Smooth muscle cell (in vitro differentiated cells): ENCODE data around the gene TPM3. TPM values are rescaled to one million over a fixed set of nuclear protein-coding genes. Genes with fewer than 3 reads are reported as not detected.

Source experiments
- DNase-seq: peaks from one replicate; lab custom pipeline; 2025; ENCODE audit not compliant: unreplicated experiment; lab: John Stamatoyannopoulos, UW
- H2AFZ ChIP-seq: fragments of 200-600 bp; sonication (generic); 2 replicates; pipeline ENCODE4 v1.6.0; 2016; ENCODE audit warnings: antibody characterized with exemption, low read depth, mild to moderate bottlenecking
- H3F3A ChIP-seq: fragments of 200-600 bp; sonication (generic); 2 replicates; pipeline ENCODE4 v1.6.0; 2017; ENCODE audit warnings: antibody characterized with exemption, low read depth
- H3K27ac ChIP-seq: fragments of 200-600 bp; sonication (generic); 2 replicates; pipeline ENCODE4 v1.5.1; 2016; ENCODE audit warnings: low read depth, mild to moderate bottlenecking
- H3K27me3 ChIP-seq: fragments of 200-600 bp; sonication (generic); 2 replicates; pipeline ENCODE4 v1.6.1; 2016; ENCODE audit warnings: low read depth, mild to moderate bottlenecking
- H3K36me3 ChIP-seq: fragments of 200-600 bp; sonication (generic); 2 replicates; pipeline ENCODE4 v1.5.1; 2016; ENCODE audit warnings: low read depth
- H3K4me1 ChIP-seq: fragments of 200-600 bp; sonication (generic); 2 replicates; pipeline ENCODE4 v1.5.1; 2016; ENCODE audit warnings: low read depth
- H3K4me2 ChIP-seq: fragments of 200-600 bp; sonication (generic); 2 replicates; pipeline ENCODE4 v1.6.0; 2016; ENCODE audit warnings: mild to moderate bottlenecking
- H3K4me3 ChIP-seq: fragments of 200-600 bp; sonication (generic); 2 replicates; pipeline ENCODE4 v1.5.1; 2016; ENCODE audit warnings: mild to moderate bottlenecking
- H3K79me2 ChIP-seq: fragments of 200-600 bp; sonication (generic); 2 replicates; pipeline ENCODE4 v1.6.0; 2016; ENCODE audit warnings: low read depth, mild to moderate bottlenecking
- H3K9ac ChIP-seq: fragments of 200-600 bp; sonication (generic); 2 replicates; pipeline ENCODE4 v1.6.0; 2016; ENCODE audit warnings: low read depth
- H3K9me3 ChIP-seq: fragments of 200-600 bp; sonication (generic); replicated peaks from 2 replicates; pipeline ENCODE4 v1.5.1; 2016; ENCODE audit warnings: low read depth
- H4K20me1 ChIP-seq: fragments of 200-600 bp; sonication (generic); 2 replicates; pipeline ENCODE4 v1.6.0; 2016; ENCODE audit warnings: low read depth
- CTCF ChIP-seq: fragments of 200-600 bp; sonication (generic); IDR thresholded peaks from 2 replicates; pipeline ENCODE4 v1.5.1; 2017; ENCODE audit warnings: borderline replicate concordance, mild to moderate bottlenecking, antibody characterized with exemption; ENCODE audit not compliant: insufficient read depth, poor library complexity, severe bottlenecking
- WGBS: methylation state at CpG from one replicate; pipeline ENCODE4 v1.1.7; 2016; ENCODE audit warnings: low lambda C conversion rate; 5-methylcytosine and 5-hydroxymethylcytosine counted together
- polyA plus RNA-seq: library from polyadenylated mRNA; unstranded; fragments of >200 nt; fragmentation: Nextera tagmentation; extraction: Ambion mirVana; gene quantifications from 2 replicates; pipeline ENCODE4 v1.2.1, GENCODE V29; 2016
- total RNA-seq: library from RNA; depleted of rRNA; stranded (reverse); fragments of >200 nt; gene quantifications from 2 replicates; pipeline ENCODE4 v1.2.3, GENCODE V29; 2014

The TPM3 gene
- total and polyA plus RNA-seq, 2 experiments from 2014 or later = 384 to 436 TPM

GRCh38 chr1:154170547-154171222, 21.2 kb downstream of the TPM3 start:
- DNase-seq = no peak
- Histone ChIP-seq H4K20me1 (peaks cover 95% of the 10 kb centered on the region), H3K36me3 (peaks cover 54% of the 10 kb centered on the region), H3K4me2 (no peak overlapping the region), H3K27me3 (no peaks in the 10 kb centered on the region), H3K27ac (peak overlapping the region; percentile 6), H3K4me3 (no peak overlapping the region), H3F3A (peaks cover 9% of the 10 kb centered on the region), H3K79me2 (peaks cover 87% of the 10 kb centered on the region), H3K4me1 (no peaks in the 10 kb centered on the region), H2AFZ (no peak overlapping the region), H3K9ac (no peak overlapping the region), H3K9me3 (no peaks in the 10 kb centered on the region)
- no peak for TF ChIP-seq CTCF

- Histone ChIP-seq H3K9ac (no peak overlapping the region), H3K4me3 (no peak overlapping the region), H2AFZ (no peak overlapping the region), H3F3A (peaks cover 12% of the 10 kb centered on the region), H3K4me1 (no peaks in the 10 kb centered on the region), H3K27me3 (no peaks in the 10 kb centered on the region), H3K79me2 (peaks cover 73% of the 10 kb centered on the region), H3K27ac (no peak overlapping the region), H4K20me1 (peaks cover 92% of the 10 kb centered on the region), H3K36me3 (peaks cover 62% of the 10 kb centered on the region), H3K9me3 (no peaks in the 10 kb centered on the region), H3K4me2 (no peak overlapping the region)
- TF ChIP-seq CTCF = no peak
- DNase-seq = no peak
Observed at GRCh38 chr1:154167461-154167860, 24.4 kb downstream of the TPM3 start.

GRCh38 chr1:154166207-154166606, 25.7 kb downstream of the TPM3 start:
- no peak overlapping the region for H2AFZ ChIP-seq
- peaks cover 49% of the 10 kb centered on the region for H3K36me3 ChIP-seq
- peaks cover 11% of the 10 kb centered on the region for H3F3A ChIP-seq
- no peak overlapping the region for H3K4me2 ChIP-seq
- no peaks in the 10 kb centered on the region for H3K4me1 ChIP-seq
- TF ChIP-seq CTCF = no peak
- no peak overlapping the region for H3K9ac ChIP-seq
- H3K27me3 ChIP-seq = no peaks in the 10 kb centered on the region
- 89% methylated on average over 1 of the region's 1 CpG for WGBS
- peaks cover 91% of the 10 kb centered on the region for H4K20me1 ChIP-seq
- H3K79me2 ChIP-seq = peaks cover 67% of the 10 kb centered on the region
- no peaks in the 10 kb centered on the region for H3K9me3 ChIP-seq
- H3K27ac ChIP-seq = no peak overlapping the region
- no peak overlapping the region for H3K4me3 ChIP-seq
- DNase-seq = no peak

GRCh38 chr1:154159554-154159953, 32.3 kb downstream of the TPM3 start:
- H3K4me2 ChIP-seq = no peak overlapping the region
- H3K27me3 ChIP-seq = no peaks in the 10 kb centered on the region
- peaks cover 21% of the 10 kb centered on the region for H3K36me3 ChIP-seq
- peaks cover 72% of the 10 kb centered on the region for H4K20me1 ChIP-seq
- no peak overlapping the region for H3K9ac ChIP-seq
- peaks cover 13% of the 10 kb centered on the region for H3K4me1 ChIP-seq
- no peaks in the 10 kb centered on the region for H3K9me3 ChIP-seq
- TF ChIP-seq CTCF = no peak
- DNase-seq = no peak
- H2AFZ ChIP-seq = no peak overlapping the region
- H3K27ac ChIP-seq = peak overlapping the region; percentile 14
- H3F3A ChIP-seq = peaks cover 46% of the 10 kb centered on the region
- H3K4me3 ChIP-seq = no peak overlapping the region
- H3K79me2 ChIP-seq = peaks cover 26% of the 10 kb centered on the region
